WTC11 (cell line): ENCODE results near the gene MYO1A. TPM values are rescaled to one million over a fixed set of nuclear protein-coding genes. Genes with fewer than 3 reads are reported as not detected.

Source experiments
- ATAC-seq: fragments of 200-7000 bp; cut with Tn5 transposase; 2 replicates; pipeline ENCODE4 v1.10.0; 2021; ENCODE audit warnings: mild to moderate bottlenecking, moderate library complexity
- CTCF ChIA-PET: fragments of 300-600 bp; sonication (Branson Sonifier 250); formaldehyde crosslinking; loops from one replicate; lab custom pipeline; 2021; ENCODE audit warnings: antibody characterized with exemption; lab: Charles Lee
- POLR2A ChIA-PET: fragments of 350-600 bp; sonication (Branson Sonifier 250); formaldehyde crosslinking; loops from one replicate; lab custom pipeline; 2021; ENCODE audit warnings: antibody characterized with exemption; lab: Charles Lee
- DNase-seq: peaks from one replicate; pipeline ENCODE4 v3.0.0; 2021; ENCODE audit warnings: low spot score
- H3K27ac Mint-ChIP-seq: 2 replicates; pipeline ENCODE4 v1.8.0; 2021; ENCODE audit warnings: mixed read lengths
- H3K27me3 Mint-ChIP-seq: 2 replicates; pipeline ENCODE4 v1.8.0; 2021; ENCODE audit warnings: low read depth, mild to moderate bottlenecking, moderate library complexity, mixed read lengths
- H3K36me3 Mint-ChIP-seq: 2 replicates; pipeline ENCODE4 v1.8.0; 2021; ENCODE audit warnings: mixed read lengths
- H3K4me1 Mint-ChIP-seq: 2 replicates; pipeline ENCODE4 v1.8.0; 2022; ENCODE audit warnings: mixed read lengths
- H3K4me3 Mint-ChIP-seq: 2 replicates; pipeline ENCODE4 v1.8.0; 2021; ENCODE audit warnings: mild to moderate bottlenecking, moderate library complexity, mixed read lengths
- H3K9me3 Mint-ChIP-seq: 2 replicates; pipeline ENCODE4 v1.8.0; 2021; ENCODE audit warnings: mixed read lengths
- ATF2 ChIP-seq: sonication (generic); formaldehyde crosslinking; IDR thresholded peaks from 2 replicates; pipeline ENCODE4 v1.8.1; 2022; ENCODE audit warnings: low read depth, missing genetic modification reagents, borderline replicate concordance
- E2F5 ChIP-seq: sonication (generic); formaldehyde crosslinking; IDR thresholded peaks from 2 replicates; pipeline ENCODE4 v1.8.1; 2022; ENCODE audit warnings: mild to moderate bottlenecking, moderate library complexity, missing genetic modification reagents
- EMX1 ChIP-seq: fragments of 250-450 bp; sonication (Bioruptor Pico); IDR thresholded peaks from 2 replicates; pipeline ENCODE4 v1.8.0; 2021; ENCODE audit warnings: mild to moderate bottlenecking
- ERG ChIP-seq: fragments of 250-450 bp; sonication (Bioruptor Pico); IDR thresholded peaks from 2 replicates; pipeline ENCODE4 v1.8.0; 2021; ENCODE audit warnings: mild to moderate bottlenecking
- ETV6 ChIP-seq: sonication (generic); formaldehyde crosslinking; IDR thresholded peaks from 2 replicates; pipeline ENCODE4 v1.8.1; 2022; ENCODE audit warnings: mild to moderate bottlenecking, missing genetic modification reagents
- FOXK1 ChIP-seq: sonication (generic); formaldehyde crosslinking; IDR thresholded peaks from 2 replicates; pipeline ENCODE4 v1.8.0; 2022; ENCODE audit warnings: mild to moderate bottlenecking, moderate library complexity, missing genetic modification reagents
- FOXP4 ChIP-seq: sonication (generic); formaldehyde crosslinking; IDR thresholded peaks from 2 replicates; pipeline ENCODE4 v1.8.0; 2022; ENCODE audit warnings: mild to moderate bottlenecking, missing genetic modification reagents
- GABPB1 ChIP-seq: sonication (generic); formaldehyde crosslinking; IDR thresholded peaks from 2 replicates; pipeline ENCODE4 v1.8.1; 2023; ENCODE audit warnings: mild to moderate bottlenecking, missing genetic modification reagents
- GRHL2 ChIP-seq: fragments of 250-450 bp; sonication (Bioruptor Pico); IDR thresholded peaks from 2 replicates; pipeline ENCODE4 v1.8.0; 2022; ENCODE audit warnings: mild to moderate bottlenecking, moderate library complexity; ENCODE audit not compliant: insufficient replicate concordance, severe bottlenecking
- GTF2I ChIP-seq: fragments of 250-450 bp; sonication (Bioruptor Pico); conservative IDR thresholded peaks from 2 replicates; pipeline ENCODE4 v1.4.0; 2021; ENCODE audit warnings: mild to moderate bottlenecking
- KAT7 ChIP-seq: sonication (generic); formaldehyde crosslinking; IDR thresholded peaks from 2 replicates; pipeline ENCODE4 v1.8.1; 2023; ENCODE audit warnings: missing genetic modification reagents, mild to moderate bottlenecking, borderline replicate concordance
- MAX ChIP-seq: sonication (generic); formaldehyde crosslinking; IDR thresholded peaks from 2 replicates; pipeline ENCODE4 v1.8.0; 2022; ENCODE audit warnings: mild to moderate bottlenecking, missing genetic modification reagents
- NR1H2 ChIP-seq: sonication (generic); formaldehyde crosslinking; IDR thresholded peaks from 2 replicates; pipeline ENCODE4 v1.9.0; 2021; ENCODE audit warnings: mild to moderate bottlenecking, moderate library complexity, missing genetic modification reagents
- PRRX2 ChIP-seq: fragments of 250-450 bp; sonication (Bioruptor Pico); IDR thresholded peaks from 2 replicates; pipeline ENCODE4 v1.8.0; 2021; ENCODE audit warnings: mild to moderate bottlenecking
- TP53 ChIP-seq: sonication (generic); formaldehyde crosslinking; IDR thresholded peaks from 2 replicates; pipeline ENCODE4 v1.8.1; 2023; ENCODE audit warnings: mild to moderate bottlenecking, missing genetic modification reagents
- ZBTB43 ChIP-seq: sonication (generic); formaldehyde crosslinking; IDR thresholded peaks from 2 replicates; pipeline ENCODE4 v1.8.1; 2023; ENCODE audit warnings: mild to moderate bottlenecking, missing genetic modification reagents
- ZNF138 ChIP-seq: sonication (generic); formaldehyde crosslinking; conservative IDR thresholded peaks from 2 replicates; pipeline ENCODE4 v1.8.1; 2022; ENCODE audit warnings: mild to moderate bottlenecking, moderate library complexity, missing genetic modification reagents
- ZNF416 ChIP-seq: fragments of 250-450 bp; sonication (Bioruptor Pico); IDR thresholded peaks from 2 replicates; pipeline ENCODE4 v1.9.0; 2021; ENCODE audit warnings: mild to moderate bottlenecking, inconsistent platforms
- ZNF512 ChIP-seq: sonication (generic); formaldehyde crosslinking; IDR thresholded peaks from 2 replicates; pipeline ENCODE4 v1.8.1; 2022; ENCODE audit warnings: missing genetic modification reagents, borderline replicate concordance
- ZNF532 ChIP-seq: fragments of 250-450 bp; sonication (Bioruptor Pico); IDR thresholded peaks from 2 replicates; pipeline ENCODE4 v1.9.0; 2021; ENCODE audit warnings: mild to moderate bottlenecking, borderline replicate concordance
- total RNA-seq: library from RNA; stranded (reverse); gene quantifications from 3 replicates; pipeline ENCODE4 v1.2.3, GENCODE V29; 2021

Gene MYO1A
- total RNA-seq, 1 experiment from 2014 or later: 0.87 TPM

GRCh38 chr12:57088354-57089270, 38.7 kb upstream of the MYO1A start, which contains the start of gene NAB2:
NAB2 (plus strand) TSS chr12:57089114; CDS start chr12:57089272, 158 bp downstream.
- ChIA-PET POLR2A (interaction anchor here (0.6 to 4.7 kb wide), 10 partner anchors 9 to 452 kb away, joined by 3 to 65 read pairs (median 3); partner anchors contain the start of genes INHBE, LRP1, NEMP1 and STAT6), CTCF (interaction anchor here (0.6 to 8.7 kb wide), 16 partner anchors 9 to 387 kb away, joined by 3 to 219 read pairs (median 4); partner anchors contain the start of genes LRP1, NEMP1 and STAT6)
- no peaks in the 10 kb centered on the region for H3K9me3 Mint-ChIP-seq
- DNase-seq (peak; percentile 91), ATAC-seq (peak; percentile 46)
- no peaks in the 10 kb centered on the region; the same call in 1 of the 2 replicates for H3K27me3 Mint-ChIP-seq
- peak within 1 kb of the TSS; percentile 88 for H3K4me3 Mint-ChIP-seq
- H3K36me3 Mint-ChIP-seq: peaks cover 12% of the 10 kb centered on the region
- H3K27ac Mint-ChIP-seq: peak within 1 kb of the TSS; percentile 100
- H3K4me1 Mint-ChIP-seq: peaks cover 39% of the 10 kb centered on the region
- TF ChIP-seq KAT7 (CRISPR knock-in tag): no peak
- no peak for TF ChIP-seq E2F5
- TF ChIP-seq ZNF532 (CRISPR knock-in tag): no peak
- TF ChIP-seq ZNF138: no peak
- 0 out of 2 replicates have a peak, but pooled peaks have one; percentile 19 for TF ChIP-seq FOXK1
- 0 out of 2 replicates have a peak, but pooled peaks have one; percentile 35 for TF ChIP-seq FOXP4
- no peak for TF ChIP-seq GRHL2 (CRISPR knock-in tag)
- peak; percentile 56 for TF ChIP-seq MAX (CRISPR knock-in tag)
- no peak for TF ChIP-seq ZBTB43 (CRISPR knock-in tag)
- peak; percentile 17; the same call in 1 of the 2 replicates for TF ChIP-seq GABPB1
- TF ChIP-seq ETV6 (CRISPR knock-in tag): 0 out of 2 replicates have a peak, but pooled peaks have one; percentile 9
- peak; percentile 60; the same call in 1 of the 2 replicates for TF ChIP-seq TP53 (CRISPR knock-in tag)
- no peak for TF ChIP-seq ERG
- TF ChIP-seq ATF2: no peak
- TF ChIP-seq ZNF416 (CRISPR knock-in tag): 0 out of 2 replicates have a peak, but pooled peaks have one; percentile 32
- no peak for TF ChIP-seq EMX1 (CRISPR knock-in tag)
- no peak for TF ChIP-seq ZNF512 (CRISPR knock-in tag)
- no peak for TF ChIP-seq PRRX2 (CRISPR knock-in tag)
- no peak for TF ChIP-seq NR1H2
- TF ChIP-seq GTF2I (CRISPR knock-in tag): no peak
